GM18526 (cell line): ENCODE measurements around the gene AP2A1.

Experiments
- POLR2A ChIP-seq: IDR thresholded peaks from 3 replicates; pipeline ENCODE4 v1.6.1; 2011; ENCODE audit not compliant: insufficient read length; ENCODE audit errors: extremely low read depth

Gene AP2A1

GRCh38 chr19:49836176-49837008, 69.6 kb downstream of the AP2A1 start:
- TF ChIP-seq POLR2A, result no peak

- no peak for TF ChIP-seq POLR2A
Observed at GRCh38 chr19:49837009-49837310, 70.2 kb downstream of the AP2A1 start.

- no peak for TF ChIP-seq POLR2A
Observed at GRCh38 chr19:49837425-49837824, 70.6 kb downstream of the AP2A1 start.

- TF ChIP-seq POLR2A, result no peak
Observed at GRCh38 chr19:49838885-49839588, 72.2 kb downstream of the AP2A1 start.

- TF ChIP-seq POLR2A, result no peak
Observed at GRCh38 chr19:49839713-49840112, 72.9 kb downstream of the AP2A1 start.

GRCh38 chr19:49840321-49840720, 73.5 kb downstream of the AP2A1 start:
- TF ChIP-seq POLR2A, result no peak

GRCh38 chr19:49840736-49841249, 74.0 kb downstream of the AP2A1 start:
- no peak for TF ChIP-seq POLR2A

GRCh38 chr19:49843265-49843664, 76.5 kb downstream of the AP2A1 start:
- no peak for TF ChIP-seq POLR2A

GRCh38 chr19:49844138-49845095, 77.6 kb downstream of the AP2A1 start:
- TF ChIP-seq POLR2A, result no peak

GRCh38 chr19:49845414-49845813, 78.6 kb downstream of the AP2A1 start:
- TF ChIP-seq POLR2A, result no peak

GRCh38 chr19:49846408-49846807, 79.6 kb downstream of the AP2A1 start:
- TF ChIP-seq POLR2A, result no peak

GRCh38 chr19:49847731-49848696, 81.2 kb downstream of the AP2A1 start:
- no peak for TF ChIP-seq POLR2A

GRCh38 chr19:49848938-49849337, 82.1 kb downstream of the AP2A1 start:
- no peak for TF ChIP-seq POLR2A

- no peak for TF ChIP-seq POLR2A
Observed at GRCh38 chr19:49849433-49850220, 82.8 kb downstream of the AP2A1 start.

- TF ChIP-seq POLR2A, result no peak
Observed at GRCh38 chr19:49850221-49850486, 83.4 kb downstream of the AP2A1 start.
